HG02571 (cell line): ENCODE data around the gene TNIK.
A peak's percentile ranks its signal among the peaks of the same experiment; 100 is the strongest.
"Not testable (repeated sequence)": the region's sequence is repeated elsewhere in the genome, so short reads cannot be mapped to it uniquely, and the experiment has no call there.

Experiments used
- ATAC-seq: cut with Tn5 transposase; IDR thresholded peaks from one replicate; pipeline ENCODE4 v1.9.1; 2021; ENCODE audit warnings: mild to moderate bottlenecking, moderate library complexity; ENCODE audit not compliant: unreplicated experiment

The TNIK gene

GRCh38 chr3:171287761-171288160 is 172.4 kb downstream of the TNIK start:
- ATAC-seq = not testable (repeated sequence)

GRCh38 chr3:171286580-171287249 is 173.5 kb downstream of the TNIK start:
- peak; percentile 46 for ATAC-seq

- no peak for ATAC-seq
Measured at GRCh38 chr3:171285287-171285686, 174.9 kb downstream of the TNIK start.

GRCh38 chr3:171284308-171285075 is 175.7 kb downstream of the TNIK start:
- ATAC-seq = peak; percentile 37

GRCh38 chr3:171283848-171284222 is 176.4 kb downstream of the TNIK start:
- no peak for ATAC-seq

- no peak for ATAC-seq
Measured at GRCh38 chr3:171283183-171283847, 176.9 kb downstream of the TNIK start.

GRCh38 chr3:171282041-171282440 is 178.2 kb downstream of the TNIK start:
- no peak for ATAC-seq

GRCh38 chr3:171281256-171281992 is 178.8 kb downstream of the TNIK start:
- no peak for ATAC-seq

- ATAC-seq = no peak
Measured at GRCh38 chr3:171279972-171280371, 180.2 kb downstream of the TNIK start.

- ATAC-seq = no peak
Measured at GRCh38 chr3:171278299-171278590, 182.0 kb downstream of the TNIK start.

- no peak for ATAC-seq
Measured at GRCh38 chr3:171277456-171278298, 182.5 kb downstream of the TNIK start.

GRCh38 chr3:171276923-171277322 is 183.3 kb downstream of the TNIK start:
- ATAC-seq = no peak

GRCh38 chr3:171274222-171274621 is 186.0 kb downstream of the TNIK start:
- no peak for ATAC-seq

- no peak for ATAC-seq
Measured at GRCh38 chr3:171270541-171270940, 189.7 kb downstream of the TNIK start.

- ATAC-seq = no peak
Measured at GRCh38 chr3:171269542-171269941, 190.7 kb downstream of the TNIK start.

GRCh38 chr3:171268677-171269076 is 191.5 kb downstream of the TNIK start:
- no peak for ATAC-seq

GRCh38 chr3:171267104-171267503 is 193.1 kb downstream of the TNIK start:
- no peak for ATAC-seq

- no peak for ATAC-seq
Measured at GRCh38 chr3:171266740-171267073, 193.5 kb downstream of the TNIK start.

GRCh38 chr3:171266034-171266739 is 194.0 kb downstream of the TNIK start:
- no peak for ATAC-seq

GRCh38 chr3:171264758-171265157 is 195.4 kb downstream of the TNIK start:
- ATAC-seq = no peak
